HG02840 (cell line): Measurements from ENCODE around the gene COL4A2.

Experiments used
- ATAC-seq: cut with Tn5 transposase; IDR thresholded peaks from one replicate; pipeline ENCODE4 v1.9.1; 2021; ENCODE audit warnings: mild to moderate bottlenecking, moderate library complexity, moderate number of reproducible peaks; ENCODE audit not compliant: unreplicated experiment, low FRiP score

Gene COL4A2

GRCh38 chr13:110396913-110397381, 89.9 kb downstream of the COL4A2 start:
- ATAC-seq, result no peak

GRCh38 chr13:110397436-110398115, 90.5 kb downstream of the COL4A2 start:
- ATAC-seq, result no peak

- ATAC-seq, result no peak
These were observed 91.8 kb downstream of the COL4A2 start for GRCh38 chr13:110398564-110399507.

GRCh38 chr13:110399801-110400200, 92.7 kb downstream of the COL4A2 start:
- no peak for ATAC-seq

GRCh38 chr13:110400786-110401533, 93.9 kb downstream of the COL4A2 start:
- no peak for ATAC-seq

GRCh38 chr13:110402299-110403069, 95.4 kb downstream of the COL4A2 start:
- ATAC-seq, result no peak

GRCh38 chr13:110403315-110403714, 96.2 kb downstream of the COL4A2 start:
- ATAC-seq, result no peak

GRCh38 chr13:110403721-110404120, 96.6 kb downstream of the COL4A2 start:
- no peak for ATAC-seq

GRCh38 chr13:110404321-110404720, 97.2 kb downstream of the COL4A2 start:
- no peak for ATAC-seq

GRCh38 chr13:110405597-110406450, 98.7 kb downstream of the COL4A2 start:
- no peak for ATAC-seq

- ATAC-seq, result no peak
These were observed 99.9 kb downstream of the COL4A2 start for GRCh38 chr13:110407021-110407420.

- no peak for ATAC-seq
These were observed 100.4 kb downstream of the COL4A2 start for GRCh38 chr13:110407531-110407930.

- ATAC-seq, result no peak
These were observed 101.2 kb downstream of the COL4A2 start for GRCh38 chr13:110408286-110408685.

- no peak for ATAC-seq
These were observed 102.5 kb downstream of the COL4A2 start for GRCh38 chr13:110409581-110409992.

- no peak for ATAC-seq
These were observed 102.9 kb downstream of the COL4A2 start for GRCh38 chr13:110410000-110410399.

- no peak for ATAC-seq
These were observed 104.0 kb downstream of the COL4A2 start for GRCh38 chr13:110410936-110411687.

- no peak for ATAC-seq
These were observed 104.6 kb downstream of the COL4A2 start for GRCh38 chr13:110411688-110412059.

- ATAC-seq, result peak; percentile 79
These were observed 105.2 kb downstream of the COL4A2 start for GRCh38 chr13:110412132-110412914.
